GM18508 (cell line): ENCODE data around the gene PFDN6.

ENCODE experiments used
- ATAC-seq: cut with Tn5 transposase; IDR thresholded peaks from one replicate; pipeline ENCODE4 v1.9.1; 2021; ENCODE audit warnings: moderate number of reproducible peaks; ENCODE audit not compliant: insufficient read depth, unreplicated experiment

The PFDN6 gene

GRCh38 chr6:33292996-33293682 is 3.7 kb downstream of the PFDN6 start:
- no peak for ATAC-seq

DNA sequence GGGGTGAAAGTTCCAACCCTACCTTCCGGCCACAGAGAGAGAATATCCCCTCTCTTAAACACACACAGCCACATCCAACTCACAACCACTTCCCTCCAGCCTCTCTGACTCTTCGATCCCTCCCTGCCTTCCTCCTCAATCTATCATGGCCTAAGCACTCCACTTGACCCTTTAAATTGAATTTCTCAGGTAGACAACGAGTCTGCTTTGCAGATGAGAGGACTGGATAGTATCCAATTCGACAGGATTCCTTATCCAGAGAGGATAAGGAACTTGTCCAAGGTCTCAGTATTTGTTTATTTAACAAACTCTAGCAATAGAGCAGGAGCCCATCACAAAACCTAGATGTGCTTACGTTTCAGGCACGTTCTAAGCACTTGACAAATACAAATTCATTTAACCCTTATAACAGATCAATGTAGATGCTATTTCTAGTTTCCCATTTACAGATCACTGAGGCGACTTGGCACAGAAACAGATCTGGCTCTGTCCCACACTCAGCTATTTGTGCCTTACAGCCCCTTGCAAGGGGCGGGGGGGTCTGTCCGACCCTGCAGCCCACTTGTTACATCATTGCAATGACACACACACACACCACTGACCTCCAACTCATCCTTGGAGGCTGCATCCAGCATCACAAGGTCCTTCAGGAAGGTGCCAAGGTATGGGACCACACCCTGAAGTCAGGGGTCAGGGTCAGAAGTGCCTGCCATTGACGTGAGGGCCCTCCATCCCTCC is 4.9 kb downstream of the PFDN6 start:
- ATAC-seq = no peak

DNA sequence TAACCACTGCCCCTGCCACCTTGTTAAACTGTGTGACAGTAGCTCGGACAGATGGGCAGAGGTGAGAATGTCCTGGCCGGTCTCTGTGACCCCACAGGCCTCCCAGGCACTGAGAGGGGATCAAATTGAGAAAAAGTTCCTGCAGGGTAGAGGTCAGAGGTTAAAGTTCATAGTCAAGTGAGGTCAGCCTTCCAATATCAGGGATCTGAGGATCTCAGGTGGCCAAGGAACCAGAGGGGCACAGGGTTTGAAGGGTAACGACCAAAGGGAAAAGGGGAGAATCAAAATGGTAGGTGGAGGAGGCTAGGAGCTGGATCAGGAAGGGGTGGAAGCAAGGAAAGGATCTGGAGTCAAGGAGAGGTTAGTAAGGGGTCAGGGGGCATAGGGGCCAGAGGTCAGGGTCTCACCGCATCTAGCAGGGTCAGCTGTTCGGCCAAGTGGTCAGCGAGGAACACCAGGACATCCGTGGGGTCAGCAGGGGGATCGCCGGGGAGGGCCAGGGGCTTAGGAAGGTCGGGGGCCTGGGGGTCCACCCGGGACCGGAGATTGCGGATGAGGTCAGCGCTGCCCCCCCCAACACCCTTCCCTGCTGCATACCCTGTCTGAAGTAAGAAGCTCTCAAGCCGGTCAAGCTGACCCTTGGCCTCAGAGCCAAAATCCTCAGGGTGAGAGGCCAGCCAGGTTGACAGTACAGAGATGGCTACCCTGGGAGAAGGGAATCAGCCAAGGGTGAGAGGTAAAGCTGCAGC is 6.4 kb downstream of the PFDN6 start:
- ATAC-seq = no peak

GRCh38 chr6:33296797-33297405 is 7.5 kb downstream of the PFDN6 start:
- ATAC-seq = no peak

DNA sequence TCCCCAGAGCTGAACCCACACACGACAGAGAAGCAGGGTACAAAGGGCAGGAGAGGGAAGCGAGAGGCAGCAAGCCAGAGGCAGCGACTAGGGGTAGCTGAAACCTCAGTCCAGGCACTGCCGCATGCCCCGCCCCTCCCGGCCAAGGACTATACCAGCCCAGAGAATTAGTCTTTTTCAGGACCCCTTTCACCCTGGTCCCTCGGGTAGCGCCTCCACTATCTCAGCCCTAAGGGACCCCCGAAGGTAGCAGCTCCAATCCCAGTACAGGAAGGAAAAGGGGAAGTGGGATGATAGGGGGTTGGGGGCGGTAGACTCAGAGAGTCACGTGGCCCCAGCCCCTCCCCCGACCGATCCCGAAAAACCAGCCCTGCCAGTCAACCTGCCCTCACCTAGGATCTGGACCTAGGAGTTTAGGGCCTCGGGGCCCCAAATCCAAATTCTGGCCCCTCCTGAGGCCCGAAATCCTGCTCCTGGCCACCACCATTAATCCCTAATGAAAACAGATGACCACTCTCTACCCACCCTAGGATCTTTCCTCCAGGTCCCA is 8.1 kb downstream of the PFDN6 start:
- no peak for ATAC-seq

DNA sequence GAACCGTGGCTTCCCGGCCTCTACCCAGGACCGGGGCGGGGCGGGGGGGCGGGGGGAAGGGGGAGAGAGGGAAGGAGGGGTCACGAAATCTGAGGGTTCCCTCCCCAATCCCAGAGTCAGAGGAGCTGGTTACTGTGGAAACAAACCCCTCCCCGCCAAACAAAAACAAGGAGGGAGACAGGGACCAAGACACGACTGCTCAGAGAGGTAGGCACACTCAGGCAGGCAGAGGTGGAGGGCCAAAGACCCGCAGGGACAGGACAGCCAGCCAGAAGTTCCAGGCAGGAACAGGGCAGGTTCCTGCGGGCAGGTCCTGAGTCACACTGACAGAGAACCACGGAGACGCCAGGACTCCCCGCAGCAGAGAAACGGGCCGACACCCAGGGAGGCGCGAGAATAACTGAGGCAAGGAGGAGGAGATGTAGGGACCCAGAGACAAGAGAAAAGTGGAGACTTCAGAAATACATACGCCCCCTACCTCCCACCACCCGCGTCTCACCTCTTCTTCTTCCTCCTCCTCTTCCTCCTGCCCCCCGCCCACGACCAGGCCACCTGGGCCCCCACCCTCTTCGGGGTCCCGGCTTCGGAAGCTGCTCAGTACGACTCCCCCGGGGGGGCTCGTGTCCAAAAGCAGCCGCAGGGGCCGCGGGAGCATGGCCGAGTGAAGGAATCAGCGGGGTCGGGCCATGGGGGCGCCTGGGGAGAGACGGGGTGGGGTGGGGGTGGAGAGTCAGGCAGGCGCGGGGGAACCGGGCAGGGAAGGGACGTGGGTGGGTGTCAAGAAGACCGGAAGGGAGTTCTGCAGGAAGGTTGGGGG is 8.8 kb downstream of the PFDN6 start:
- ATAC-seq = no peak

DNA sequence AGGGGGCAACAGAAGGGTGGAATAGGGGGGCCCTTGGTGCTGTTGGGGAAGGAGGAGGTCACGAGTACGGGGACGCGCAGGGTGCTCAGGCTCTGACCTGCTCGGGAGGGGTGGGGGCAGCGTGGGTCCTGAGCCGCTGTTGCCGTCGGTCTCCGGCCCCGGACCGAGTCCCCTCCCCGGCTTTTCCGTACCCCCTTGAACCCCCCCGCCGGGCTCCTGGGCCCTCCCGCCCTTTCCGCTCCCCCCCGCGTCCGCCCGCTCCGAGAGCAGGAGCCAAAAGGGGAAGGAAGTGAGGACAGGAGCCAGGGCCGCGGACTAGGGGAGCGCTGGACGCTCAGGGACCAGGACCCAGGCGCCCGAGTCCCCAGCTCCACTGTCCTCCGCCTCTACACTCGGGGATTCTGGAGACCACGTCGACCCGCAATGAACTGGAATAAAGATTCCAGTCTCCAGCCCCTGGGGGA is 9.4 kb downstream of the PFDN6 start, which contains the start of gene RGL2:
TSS of gene RGL2 (minus strand) at position 170 of the 464 bp plus-strand sequence. CDS start 332 bp downstream, outside the sequence.
- no peak for ATAC-seq

DNA sequence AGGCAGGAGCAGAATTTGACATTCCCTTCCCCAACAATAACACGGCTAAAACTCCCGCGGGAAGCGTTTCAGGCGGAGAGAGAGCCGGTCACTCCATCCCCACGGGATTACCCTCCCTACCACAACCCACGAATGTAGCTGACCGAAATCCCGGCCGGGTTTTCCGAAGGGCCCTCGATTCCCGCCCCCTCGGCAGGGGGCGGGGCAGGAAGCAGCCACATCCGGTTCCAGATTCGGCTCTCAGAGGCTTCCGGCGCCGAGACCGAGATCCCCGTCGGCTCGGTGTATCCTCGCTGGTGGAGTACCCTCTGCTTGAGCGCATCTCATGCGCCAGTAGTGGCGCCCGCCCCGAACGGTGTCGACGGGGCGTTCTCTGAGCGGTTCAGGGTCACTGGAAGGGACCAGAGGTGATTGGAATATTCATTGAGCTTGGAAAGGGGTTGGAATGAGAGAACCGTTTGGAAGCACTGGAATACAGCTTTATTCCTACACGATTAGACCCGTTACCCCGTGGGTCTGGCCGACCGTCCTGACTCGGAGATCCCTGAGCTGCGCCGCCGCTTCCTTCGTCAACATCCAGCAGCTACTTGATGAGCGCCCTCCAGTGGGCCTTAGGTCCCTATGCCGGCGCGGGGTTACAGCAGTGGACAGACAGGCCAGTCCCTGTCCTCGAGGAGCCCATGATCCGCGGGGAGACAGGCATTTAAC is 10.0 kb downstream of the PFDN6 start:
- ATAC-seq = no peak

DNA sequence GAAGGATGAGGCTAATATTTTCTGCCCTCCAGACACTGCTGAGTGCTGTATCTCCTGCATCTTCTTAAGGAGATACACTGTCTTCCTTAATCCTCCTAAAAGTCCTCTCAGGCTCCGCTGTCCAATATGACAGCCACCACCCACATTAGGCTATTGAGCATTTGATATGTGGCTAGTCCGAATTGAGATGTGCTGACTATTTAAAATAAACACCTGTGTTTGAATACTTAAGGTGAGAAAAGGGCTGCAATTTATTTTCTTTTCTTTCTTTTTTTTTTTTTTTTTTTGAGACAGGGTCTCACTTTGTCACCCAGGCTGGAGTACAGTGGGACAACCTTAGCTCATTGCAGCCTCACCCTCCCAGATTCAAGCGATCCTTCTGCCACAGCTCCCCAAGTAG is 12.5 kb downstream of the PFDN6 start:
- no peak for ATAC-seq

DNA sequence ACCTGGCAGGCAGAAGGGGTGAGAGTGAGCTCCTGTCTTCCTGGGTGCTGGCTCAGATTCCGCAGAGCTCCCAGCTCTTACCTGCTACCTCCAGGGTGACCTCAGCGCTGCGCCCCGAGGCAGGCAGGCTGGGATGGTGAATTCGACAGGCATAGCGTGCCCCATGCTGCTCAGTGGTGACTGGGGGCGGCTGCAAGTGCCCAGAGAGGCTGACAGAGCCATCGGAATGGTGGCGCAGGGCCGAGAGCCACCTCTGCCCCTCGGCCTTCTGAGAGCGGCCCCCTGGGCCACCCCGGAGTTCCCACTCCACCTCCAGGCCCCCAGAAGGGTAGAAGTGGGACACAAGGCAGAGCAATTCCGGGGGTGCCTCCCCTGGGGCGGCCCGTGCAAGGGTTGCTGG is 14.8 kb downstream of the PFDN6 start:
- no peak for ATAC-seq

DNA sequence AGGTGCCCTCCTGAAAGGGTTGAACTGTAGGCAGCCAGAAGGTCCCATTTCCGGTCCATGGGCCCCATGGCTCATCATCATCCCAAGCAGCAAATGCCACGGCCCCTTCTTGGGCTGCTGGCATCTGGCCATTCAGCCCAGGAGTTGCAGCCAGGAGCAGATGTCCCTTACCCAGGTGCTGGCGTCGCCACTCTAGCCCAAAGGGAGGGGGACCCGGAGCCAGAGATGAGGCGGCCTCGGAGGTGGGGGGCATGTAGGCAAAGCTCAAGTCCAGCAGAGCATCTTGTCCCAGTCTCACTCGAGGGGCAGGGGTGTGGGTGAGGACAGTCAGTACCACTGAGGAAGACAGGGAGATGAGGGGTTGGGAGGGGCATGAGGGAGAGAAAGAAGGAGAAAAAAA is 15.7 kb downstream of the PFDN6 start:
- ATAC-seq = no peak

- no peak for ATAC-seq
Observed at GRCh38 chr6:33306356-33306755, 17.0 kb downstream of the PFDN6 start.

GRCh38 chr6:33312361-33313104 is 23.1 kb downstream of the PFDN6 start:
- no peak for ATAC-seq

DNA sequence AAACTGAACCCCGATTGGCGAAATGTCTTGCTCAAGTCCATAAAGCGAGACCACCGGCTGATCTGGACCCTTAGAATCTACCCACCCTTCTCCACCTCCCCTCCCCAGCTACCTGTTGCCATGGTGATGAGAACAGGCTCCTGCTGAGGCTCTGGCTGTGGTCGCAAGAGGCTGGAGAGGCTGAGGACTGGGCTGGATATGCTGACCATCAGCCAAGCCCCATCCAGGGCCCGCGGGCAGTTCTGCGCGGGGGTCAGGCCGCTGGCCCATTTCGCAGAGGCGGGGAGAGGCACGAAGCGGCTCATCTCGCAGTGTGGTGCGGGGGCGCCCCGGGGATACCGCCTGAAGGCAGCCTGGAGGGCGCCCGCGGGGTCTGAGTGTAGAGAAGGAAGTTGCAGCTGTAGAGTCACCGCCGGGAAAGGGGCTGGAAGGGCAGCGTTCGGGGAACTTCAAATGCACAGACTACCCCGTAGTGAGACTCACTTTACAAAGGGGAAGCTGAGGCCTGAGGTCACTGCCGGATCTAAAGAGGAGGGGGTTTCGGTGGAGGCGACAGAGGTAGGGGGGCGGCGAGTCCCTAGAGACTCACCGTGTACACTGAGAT is 23.8 kb downstream of the PFDN6 start:
- no peak for ATAC-seq

DNA sequence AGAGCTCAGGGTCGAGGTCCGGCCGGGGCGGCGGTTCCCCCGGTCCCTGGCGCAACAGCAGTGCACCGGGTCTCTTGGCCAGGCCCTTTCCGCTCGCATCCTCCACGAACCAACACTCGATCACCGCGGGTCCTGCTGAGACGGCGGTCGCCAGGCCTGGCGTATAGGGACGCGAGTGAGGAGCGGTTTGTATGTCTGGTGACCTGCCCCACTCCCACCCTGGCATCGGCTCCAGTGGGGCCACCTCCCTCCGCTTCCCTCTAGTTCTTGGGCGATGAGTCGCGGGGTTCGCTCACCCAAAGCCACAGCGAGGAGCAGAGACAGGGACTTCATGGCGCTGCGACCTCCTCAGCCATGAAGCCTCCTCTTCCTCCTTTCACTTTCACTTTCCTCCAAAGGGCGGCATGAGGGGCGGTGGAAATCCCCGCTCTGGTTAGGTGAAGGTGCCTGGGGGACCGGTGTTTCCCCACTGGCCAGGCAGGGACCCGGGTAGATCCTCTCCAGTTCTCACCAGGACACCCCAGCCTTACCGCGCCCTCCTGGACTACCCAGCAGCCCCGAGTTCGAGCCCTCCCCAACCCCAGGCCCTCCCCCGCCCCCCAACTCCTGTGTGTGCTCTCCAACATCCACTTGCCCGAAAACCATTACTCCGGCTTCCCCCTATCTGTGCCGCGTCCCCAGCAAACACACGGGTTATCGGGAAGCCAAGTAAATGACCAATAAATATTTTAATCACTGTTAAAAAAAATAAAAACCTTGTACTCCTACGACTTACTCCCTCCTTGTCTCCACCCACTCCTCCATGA is 24.5 kb downstream of the PFDN6 start, which contains the start of gene TAPBP:
TSS of gene TAPBP (minus strand) at position 370 of the 806 bp plus-strand sequence. CDS start at position 333, 37 bp downstream.
- ATAC-seq = no peak

GRCh38 chr6:33314515-33314942 is 25.1 kb downstream of the PFDN6 start:
- no peak for ATAC-seq
